HepG2 (cell line): ENCODE data around the gene RRAGA. TPM values are rescaled to one million over a fixed set of nuclear protein-coding genes. Genes with fewer than 3 reads are reported as not detected.

Source experiments
- CBFB ChIP-seq: sonication (generic); formaldehyde crosslinking; IDR thresholded peaks from 2 replicates; pipeline ENCODE4 v1.4.0; 2020; ENCODE audit warnings: missing genetic modification reagents
- CHD4 ChIP-seq: fragments of 200-600 bp; sonication (generic); IDR thresholded peaks from 2 replicates; pipeline ENCODE4 v1.7.0; 2017; ENCODE audit warnings: mild to moderate bottlenecking, low read length, borderline replicate concordance
- DZIP1 ChIP-seq: sonication (generic); formaldehyde crosslinking; IDR thresholded peaks from 2 replicates; pipeline ENCODE4 v1.5.0; 2020; ENCODE audit warnings: mild to moderate bottlenecking, missing genetic modification reagents
- GABPA ChIP-seq, 2 experiments: IDR thresholded peaks; 2 replicates each; pipeline ENCODE4 v1.6.1; 2011 to 2016; ENCODE audit warnings: low read depth in 2 of 2, low read length in 1 of 2, missing biosample characterization in 1 of 2, missing genetic modification characterization in 1 of 2
- HMG20B ChIP-seq: conservative IDR thresholded peaks from 2 replicates; pipeline ENCODE4 v1.6.1; 2016; ENCODE audit warnings: missing genetic modification reagents, missing compliant biosample characterization
- HNF1B ChIP-seq: sonication (generic); formaldehyde crosslinking; IDR thresholded peaks from 2 replicates; pipeline ENCODE4 v1.5.1; 2020; ENCODE audit warnings: mild to moderate bottlenecking, moderate library complexity, missing genetic modification reagents
- KLF13 ChIP-seq: sonication (generic); formaldehyde crosslinking; IDR thresholded peaks from 2 replicates; pipeline ENCODE4 v1.4.0; 2020; ENCODE audit warnings: mild to moderate bottlenecking, missing genetic modification reagents
- NFYC ChIP-seq: IDR thresholded peaks from 2 replicates; pipeline ENCODE4 v1.6.1; 2016; ENCODE audit warnings: missing genetic modification reagents, missing compliant biosample characterization
- ONECUT2 ChIP-seq: sonication (generic); formaldehyde crosslinking; IDR thresholded peaks from 2 replicates; pipeline ENCODE4 v1.4.0; 2020; ENCODE audit warnings: missing genetic modification reagents
- POLR2AphosphoS5 ChIP-seq: IDR thresholded peaks from 2 replicates; pipeline ENCODE4 v1.6.1; 2012; ENCODE audit warnings: low read depth, low read length
- PRPF4 ChIP-seq: fragments of 200-400 bp; formaldehyde crosslinking; IDR thresholded peaks from 2 replicates; pipeline ENCODE4 v1.6.1; 2016; ENCODE audit warnings: low read length, low read depth; ENCODE audit not compliant: poor library complexity, severe bottlenecking
- RBAK ChIP-seq: sonication (generic); formaldehyde crosslinking; IDR thresholded peaks from 2 replicates; pipeline ENCODE4 v1.5.1; 2020; ENCODE audit warnings: mild to moderate bottlenecking, missing genetic modification reagents
- SMC3 ChIP-seq: IDR thresholded peaks from 2 replicates; pipeline ENCODE4 v1.6.1; 2011; ENCODE audit warnings: low read length, improper control_type of control experiment
- SRSF1 ChIP-seq: fragments of 200-400 bp; formaldehyde crosslinking; optimal IDR thresholded peaks from 2 replicates; pipeline ENCODE3; 2017; ENCODE audit warnings: mild to moderate bottlenecking, low read depth, low read length, moderate library complexity
- THAP11 ChIP-seq: IDR thresholded peaks from 2 replicates; pipeline ENCODE4 v1.6.1; 2016; ENCODE audit warnings: missing biosample characterization, missing genetic modification reagents
- U2AF1 ChIP-seq: fragments of 200-400 bp; formaldehyde crosslinking; optimal IDR thresholded peaks from 2 replicates; pipeline ENCODE3; 2017; ENCODE audit warnings: mild to moderate bottlenecking, low read depth, low read length
- ZBTB44 ChIP-seq: sonication (generic); formaldehyde crosslinking; IDR thresholded peaks from 2 replicates; pipeline ENCODE4 v1.4.0; 2020; ENCODE audit warnings: missing genetic modification reagents
- ZNF136 ChIP-seq: sonication (generic); formaldehyde crosslinking; IDR thresholded peaks from 2 replicates; pipeline ENCODE4 v1.8.1; 2022; ENCODE audit warnings: low read depth, mild to moderate bottlenecking, moderate library complexity, missing genetic modification reagents
- ZNF274 ChIP-seq: sonication (generic); formaldehyde crosslinking; IDR thresholded peaks from 2 replicates; pipeline ENCODE4 v1.5.1; 2020; ENCODE audit warnings: mild to moderate bottlenecking, missing genetic modification reagents
- ZNF292 ChIP-seq: sonication (generic); formaldehyde crosslinking; IDR thresholded peaks from 2 replicates; pipeline ENCODE4 v1.8.1; 2022; ENCODE audit warnings: mild to moderate bottlenecking, low read depth, missing genetic modification reagents, borderline replicate concordance
- ZNF549 ChIP-seq: sonication (generic); formaldehyde crosslinking; IDR thresholded peaks from 2 replicates; pipeline ENCODE4 v1.5.0; 2020; ENCODE audit warnings: missing genetic modification reagents
- ZSCAN9 ChIP-seq: IDR thresholded peaks from 2 replicates; pipeline ENCODE4 v1.6.1; 2016; ENCODE audit warnings: borderline replicate concordance
- polyA plus RNA-seq, 8 experiments: library from polyadenylated mRNA; depleted of rRNA in 3 of 8; stranded (reverse) in 7 of 8; unstranded in 1 of 8; fragments of >200 nt; fragmentation: Illumina TruSeq in 4 of 8; extraction: Trizol in 4 of 8; gene quantifications; 2 replicates each; pipeline versions ENCODE4 v1.2.1 to v1.2.3, GENCODE V29; 2011 to 2016; ENCODE audit warnings: low read depth in 4 of 8, missing spikeins in 1 of 8, mixed read lengths in 1 of 8; ENCODE audit not compliant: insufficient read depth in 1 of 8
- total RNA-seq, 5 experiments: library from RNA; depleted of rRNA; stranded (reverse); fragments of >200 nt; fragmentation: Illumina TruSeq; extraction: Trizol; gene quantifications; 2 replicates each; pipeline ENCODE4 v1.2.3, GENCODE V29; 2016; ENCODE audit warnings: low read depth in 1 of 5

The RRAGA gene
- total and polyA plus RNA-seq, 2 of the 13 experiments (the other 11 are each of a cell fraction or from before 2014, with no cell fraction given): 37.5 to 118 TPM

DNA sequence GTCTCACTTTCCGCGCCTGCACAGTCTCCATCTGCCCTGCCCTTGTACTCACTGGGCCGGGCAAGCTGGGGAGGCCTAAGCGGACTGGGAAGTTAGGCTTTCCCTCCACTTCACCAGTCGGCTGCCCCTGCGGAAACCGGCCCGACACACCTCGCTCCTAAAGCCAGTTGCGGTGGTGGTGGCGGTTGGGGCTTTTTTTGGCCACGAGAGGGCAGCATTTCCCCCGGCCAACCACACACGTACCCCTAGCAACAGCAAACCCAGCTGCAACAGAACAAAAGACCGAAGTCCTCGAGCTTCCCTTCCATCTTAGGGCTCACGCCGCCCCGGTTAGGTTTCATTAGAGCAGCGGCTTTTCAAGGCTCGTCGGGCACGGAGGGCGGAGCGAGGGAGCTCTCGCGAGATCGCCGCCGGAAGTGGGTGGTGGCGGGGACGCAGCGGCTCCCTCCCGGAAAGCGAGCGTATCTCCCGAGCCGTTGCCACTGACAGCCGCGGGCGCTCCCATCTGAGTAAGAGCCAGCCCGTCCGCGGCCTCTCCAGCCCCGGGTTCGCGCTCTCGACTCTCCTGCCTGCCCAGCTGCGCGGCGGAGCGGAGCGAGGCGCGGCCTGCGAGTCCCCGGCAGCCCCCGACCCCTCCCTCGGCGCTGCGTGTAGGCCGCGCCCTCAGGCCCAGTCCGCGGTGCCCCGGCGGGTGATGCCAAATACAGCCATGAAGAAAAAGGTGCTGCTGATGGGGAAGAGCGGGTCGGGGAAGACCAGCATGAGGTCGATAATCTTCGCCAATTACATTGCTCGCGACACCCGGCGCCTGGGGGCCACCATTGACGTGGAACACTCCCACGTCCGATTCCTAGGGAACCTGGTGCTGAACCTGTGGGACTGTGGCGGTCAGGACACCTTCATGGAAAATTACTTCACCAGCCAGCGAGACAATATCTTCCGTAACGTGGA, at the start of gene RRAGA (continued):
- TF ChIP-seq NFYC (no peak), ONECUT2 (CRISPR knock-in tag) (no peak), CHD4 (no peak), ZSCAN9 (peak; percentile 79), GABPA (IDR thresholded peaks at IDR 0.05; ENCODE audit: low read depth, low read length) (peak; percentile 75), GABPA (CRISPR knock-in tag; IDR thresholded peaks at IDR 0.05; ENCODE audit: low read depth) (peak; percentile 92), ZNF549 (0 out of 2 replicates have a peak, but pooled peaks have one; percentile 62), ZNF292 (CRISPR knock-in tag) (peak; percentile 73; the same call in 1 of the 2 replicates), THAP11 (peak; percentile 90), RBAK (CRISPR knock-in tag) (no peak), SRSF1 (no peak), DZIP1 (CRISPR knock-in tag) (no peak), CBFB (no peak; the same call in none of the 2 replicates), SMC3 (peak; percentile 55), PRPF4 (no peak), ZBTB44 (CRISPR knock-in tag) (no peak), HNF1B (CRISPR knock-in tag) (peak; percentile 95), HMG20B (CRISPR knock-in tag) (no peak; the same call in 1 of the 2 replicates), KLF13 (CRISPR knock-in tag) (no peak), POLR2AphosphoS5 (peak; percentile 65), U2AF1 (no peak), ZNF274 (CRISPR knock-in tag) (no peak; the same call in none of the 2 replicates), ZNF136 (CRISPR knock-in tag) (peak; percentile 74; the same call in 1 of the 2 replicates)
